ENCODE data around the gene PBX3.

DNA sequence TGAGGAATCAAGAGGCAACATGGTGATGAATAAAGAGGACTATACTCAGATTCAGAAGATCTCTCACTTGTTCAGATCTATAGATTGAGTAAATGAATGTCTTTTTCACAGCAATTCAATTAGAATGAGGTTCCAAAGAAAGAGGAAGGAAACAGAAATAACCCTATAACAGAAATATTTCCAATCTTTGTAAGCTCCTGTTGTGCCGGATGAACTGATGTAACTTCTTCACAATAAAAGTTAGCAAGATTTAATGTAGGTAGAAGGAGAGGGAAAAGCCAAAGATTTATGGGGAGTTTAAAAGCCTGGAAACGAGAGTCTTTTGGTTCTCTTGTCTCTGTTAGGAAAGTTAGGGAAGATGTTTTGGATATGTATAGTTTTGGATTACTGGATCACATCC is 92.1 kb downstream of the PBX3 start:
- TF ChIP-seq ZNF274 (IDR thresholded peaks at IDR 0.05; ENCODE audit: low read depth, low read length) = no peak
- TF ChIP-seq YY1 (IDR thresholded peaks at IDR 0.05; ENCODE audit: insufficient read depth, insufficient read length) = no peak
- TF ChIP-seq SUZ12 (IDR thresholded peaks at IDR 0.05; ENCODE audit: extremely low read depth, insufficient read depth, insufficient read length) = no peak

Data from NT2/D1 (cell line).